Measurements from ENCODE around the gene SLC35D1. TPM values are rescaled to one million over a fixed set of nuclear protein-coding genes. Genes with fewer than 3 reads are reported as not detected.
"Not testable (repeated sequence)": the region's sequence is repeated elsewhere in the genome, so short reads cannot be mapped to it uniquely, and the experiment has no call there.

SLC35D1 gene
- total and polyA plus RNA-seq, 2 of the 13 experiments (the other 11 are each of a cell fraction or from before 2014, with no cell fraction given): 12.4 to 41.5 TPM

GRCh38 chr1:67072749-67073148, 18.8 kb upstream of the SLC35D1 start:
- H3K4me2 ChIP-seq (ENCODE audit: low read depth, low read length): no peak overlapping the region
- H3K27me3 ChIP-seq (ENCODE audit: control insufficient read depth in 1 of 2, insufficient read depth in 2 of 2, low read length in 2 of 2): 0 out of 5 replicates have a peak, but pooled peaks cover 0 to 1% of the 10 kb centered on the region in 2 experiments
- H2AFZ ChIP-seq (ENCODE audit: low read length): no peak overlapping the region
- DNase-seq (ENCODE audit: low spot score): no peak
- H3K9me3 ChIP-seq (ENCODE audit: low read length): peaks cover 6% of the 10 kb centered on the region
- in situ Hi-C loops (cut with HindIII; ENCODE audit: extremely low pct_ligation_motif_present, low pct_unique_long_range_greater_than_20kb) (no loop called here), intact Hi-C loops (cut with micrococcal nuclease; ENCODE audit: unreplicated experiment) (no loop called here)
- no peaks in the 10 kb centered on the region for H4K20me1 ChIP-seq (ENCODE audit: insufficient read depth, low read length)
- no peaks in the 10 kb centered on the region for H3K79me2 ChIP-seq (ENCODE audit: insufficient read depth, low read length)
- no peak for FAIRE-seq
- H3K4me1 ChIP-seq (ENCODE audit: insufficient read depth, low read length): no peaks in the 10 kb centered on the region
- CTCF ChIA-PET (ENCODE audit: low intra/inter-chr PET ratio, low total read pairs): no interaction called here
- POLR2A ChIA-PET: no interaction called here
- no peak overlapping the region for H3K9ac ChIP-seq (ENCODE audit: insufficient read depth, low read depth, low read length)
- BruUV-seq (replicated peaks): no TSS peak
- WGBS (ENCODE audit: low lambda C conversion rate): 0% methylated on average over 1 of the region's 1 CpG
- H3K4me3 ChIP-seq (replicated peaks in 1 of 3; ENCODE audit: insufficient read depth in 1 of 3, low read depth in 2 of 3, low read length in 3 of 3): no peak overlapping the region
- ATAC-seq: no peak
- no peaks in the 10 kb centered on the region for H3K36me3 ChIP-seq (replicated peaks in 1 of 2; ENCODE audit: control insufficient read depth in 1 of 2, insufficient read depth in 2 of 2, low read length in 2 of 2)
- no peak for TF ChIP-seq ATM (IDR thresholded peaks at IDR 0.05; ENCODE audit: borderline replicate concordance)
- peak; percentile 80 for TF ChIP-seq ZNF160 (CRISPR knock-in tag; IDR thresholded peaks at IDR 0.05)
- no peak overlapping the region for H3K27ac ChIP-seq (ENCODE audit: extremely low read length, insufficient read depth, low read length)

GRCh38 chr1:67067655-67068054, 13.7 kb upstream of the SLC35D1 start:
- H3K79me2 ChIP-seq (ENCODE audit: insufficient read depth, low read length); H4K20me1 ChIP-seq (ENCODE audit: insufficient read depth, low read length); POLR2A ChIA-PET; H3K27ac ChIP-seq (ENCODE audit: extremely low read length, insufficient read depth, low read length); H2AFZ ChIP-seq (ENCODE audit: low read length); H3K4me1 ChIP-seq (ENCODE audit: insufficient read depth, low read length); FAIRE-seq; H3K4me3 ChIP-seq (replicated peaks in 1 of 3; ENCODE audit: insufficient read depth in 1 of 3, low read depth in 2 of 3, low read length in 3 of 3); H3K27me3 ChIP-seq (ENCODE audit: control insufficient read depth in 1 of 2, insufficient read depth in 2 of 2, low read length in 2 of 2); ATAC-seq; H3K9ac ChIP-seq (ENCODE audit: insufficient read depth, low read depth, low read length); BruUV-seq (replicated peaks); intact Hi-C loops (cut with micrococcal nuclease; ENCODE audit: unreplicated experiment); in situ Hi-C loops (cut with HindIII; ENCODE audit: extremely low pct_ligation_motif_present, low pct_unique_long_range_greater_than_20kb); DNase-seq (ENCODE audit: low spot score); H3K36me3 ChIP-seq (replicated peaks in 1 of 2; ENCODE audit: control insufficient read depth in 1 of 2, insufficient read depth in 2 of 2, low read length in 2 of 2); CTCF ChIA-PET (ENCODE audit: low intra/inter-chr PET ratio, low total read pairs); H3K4me2 ChIP-seq (ENCODE audit: low read depth, low read length): not testable (repeated sequence)
- peaks cover 13% of the 10 kb centered on the region for H3K9me3 ChIP-seq (ENCODE audit: low read length)
- 0% methylated on average over 1 of the region's 3 CpGs for WGBS (ENCODE audit: low lambda C conversion rate)

- intact Hi-C loops (cut with micrococcal nuclease; ENCODE audit: unreplicated experiment) (no loop called here), in situ Hi-C loops (cut with HindIII; ENCODE audit: extremely low pct_ligation_motif_present, low pct_unique_long_range_greater_than_20kb) (no loop called here)
- Histone ChIP-seq H3K27me3 (ENCODE audit: control insufficient read depth in 1 of 2, insufficient read depth in 2 of 2, low read length in 2 of 2) (no peaks in the 10 kb centered on the region; a peak in 1 of 5 replicates), H3K9me3 (ENCODE audit: low read length) (peaks cover 3% of the 10 kb centered on the region; the same call in 1 of the 2 replicates), H4K20me1 (ENCODE audit: insufficient read depth, low read length) (no peaks in the 10 kb centered on the region), H3K79me2 (ENCODE audit: insufficient read depth, low read length) (no peaks in the 10 kb centered on the region), H3K36me3 (replicated peaks in 1 of 2; ENCODE audit: control insufficient read depth in 1 of 2, insufficient read depth in 2 of 2, low read length in 2 of 2) (no peaks in the 10 kb centered on the region), H3K4me2 (ENCODE audit: low read depth, low read length) (no peak overlapping the region), H3K4me1 (ENCODE audit: insufficient read depth, low read length) (peaks cover 30% of the 10 kb centered on the region), H3K4me3 (replicated peaks in 1 of 3; ENCODE audit: insufficient read depth in 1 of 3, low read depth in 2 of 3, low read length in 3 of 3) (no peak overlapping the region), H3K27ac (ENCODE audit: extremely low read length, insufficient read depth, low read length) (no peak overlapping the region), H2AFZ (ENCODE audit: low read length) (no peak overlapping the region), H3K9ac (ENCODE audit: insufficient read depth, low read depth, low read length) (no peak overlapping the region)
- ATAC-seq (no peak), DNase-seq (ENCODE audit: low spot score) (no peak), FAIRE-seq (no peak)
- CTCF ChIA-PET (ENCODE audit: low intra/inter-chr PET ratio, low total read pairs): no interaction called here
- TF ChIP-seq ZNF710 (CRISPR knock-in tag; IDR thresholded peaks at IDR 0.05; ENCODE audit: borderline replicate concordance) (no peak), ZNF724P (CRISPR knock-in tag; IDR thresholded peaks at IDR 0.05; ENCODE audit: borderline replicate concordance) (no peak)
- TF ChIP-seq, protein P1, sequence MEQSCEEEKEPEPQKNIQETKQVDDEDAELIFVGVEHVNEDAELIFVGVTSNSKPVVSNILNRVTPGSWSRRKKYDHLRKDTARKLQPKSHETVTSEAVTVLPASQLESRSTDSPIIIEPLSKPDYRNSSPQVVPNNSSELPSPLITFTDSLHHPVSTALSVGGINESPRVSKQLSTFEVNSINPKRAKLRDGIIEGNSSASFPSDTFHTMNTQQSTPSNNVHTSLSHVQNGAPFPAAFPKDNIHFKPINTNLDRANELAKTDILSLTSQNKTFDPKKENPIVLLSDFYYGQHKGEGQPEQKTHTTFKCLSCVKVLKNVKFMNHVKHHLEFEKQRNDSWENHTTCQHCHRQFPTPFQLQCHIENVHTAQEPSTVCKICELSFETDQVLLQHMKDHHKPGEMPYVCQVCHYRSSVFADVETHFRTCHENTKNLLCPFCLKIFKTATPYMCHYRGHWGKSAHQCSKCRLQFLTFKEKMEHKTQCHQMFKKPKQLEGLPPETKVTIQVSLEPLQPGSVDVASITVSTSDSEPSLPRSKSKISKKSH (CRISPR knock-in tag; IDR thresholded peaks at IDR 0.05; ENCODE audit: borderline replicate concordance): no peak
- POLR2A ChIA-PET: no interaction called here
- no TSS peak for BruUV-seq (replicated peaks)
- WGBS (ENCODE audit: low lambda C conversion rate): 75% methylated on average over 1 of the region's 1 CpG
Measured at GRCh38 chr1:67062412-67062811, 8.5 kb upstream of the SLC35D1 start.
